Transverse colon (tissue), 4 donors: Measurements from ENCODE around the gene SLMAP. TPM values are rescaled to one million over a fixed set of nuclear protein-coding genes. Genes with fewer than 3 reads are reported as not detected.

Experiments
- DNase-seq: peaks from one replicate; pipeline ENCODE4 v3.0.0-alpha.2; 2019
- H3K27ac ChIP-seq, 4 donors: fragments of 200-600 bp; sonication (generic); 2 replicates each; pipeline ENCODE4 v1.5.1; 2016 to 2018; ENCODE audit warnings: inconsistent platforms in 4 of 4
- H3K27me3 ChIP-seq: fragments of 200-600 bp; sonication (generic); 2 replicates; pipeline ENCODE4 v1.5.1; 2017; ENCODE audit warnings: inconsistent platforms
- H3K36me3 ChIP-seq, 4 donors: fragments of 200-600 bp; sonication (generic); 2 replicates each; pipeline ENCODE4 v1.5.1; 2017 to 2019; ENCODE audit warnings: inconsistent platforms in 4 of 4
- H3K4me1 ChIP-seq, 4 donors: fragments of 200-600 bp; sonication (generic); 2 replicates each; pipeline ENCODE4 v1.5.1; 2017 to 2020; ENCODE audit warnings: inconsistent platforms in 4 of 4
- H3K4me3 ChIP-seq, 4 donors: fragments of 200-600 bp; sonication (generic); 1 replicate in 1 of 4; 2 replicates in 3 of 4; pipeline versions ENCODE4 v1.5.1 to v1.6.1; 2017 to 2019; ENCODE audit warnings: inconsistent platforms in 4 of 4
- H3K9me3 ChIP-seq, 2 donors: fragments of 200-600 bp; sonication (generic); 2 replicates each; pipeline ENCODE4 v1.5.1; 2017 to 2019; ENCODE audit warnings: inconsistent platforms in 2 of 2
- EP300 ChIP-seq: sonication (generic); formaldehyde crosslinking; IDR thresholded peaks from one replicate; pipeline ENCODE4 v1.6.1; 2017; ENCODE audit warnings: antibody characterized with exemption, low read depth
- POLR2A ChIP-seq: fragments of 450-650 bp; IDR thresholded peaks from one replicate; pipeline ENCODE4 v1.6.1; 2016; ENCODE audit warnings: antibody characterized with exemption, mild to moderate bottlenecking, moderate library complexity
- POLR2AphosphoS5 ChIP-seq, 3 donors: sonication (generic); formaldehyde crosslinking; IDR thresholded peaks; one replicate each; pipeline ENCODE4 v1.6.1; 2016; ENCODE audit warnings: antibody characterized with exemption in 3 of 3
- WGBS, 2 donors: methylation state at CpG; one replicate each; pipeline ENCODE4 v1.1.5; 2018; ENCODE audit warnings: low coverage in 1 of 2; 5-methylcytosine and 5-hydroxymethylcytosine counted together
- in situ Hi-C, 4 donors: fragments of 200-750 bp; cut with MboI; loops; one replicate each; pipeline versions ENCODE4 v1.15.0 to v1.15.1; 2017; ENCODE audit warnings: low sequenced_read_pairs in 3 of 4, low pct_ligation_motif_present in 1 of 4, low pct_unique_long_range_greater_than_20kb in 1 of 4
- intact Hi-C: fragments of 100-400 bp; cut with DNase I; formaldehyde crosslinking; loops from one replicate; pipeline ENCODE4 v1.15.1; 2023; ENCODE audit warnings: low total_unique reads
- total RNA-seq, 4 donors: library from RNA; depleted of rRNA; stranded (reverse); fragments of >200 nt; gene quantifications; one replicate each; pipeline ENCODE4 v1.1.0, GENCODE V29; 2016
- TF ChIP-seq, protein P1 (sequence below), 5 experiments: fragments of 200-600 bp in 3 of 5; fragments of 450-650 bp in 2 of 5; sonication (generic) in 3 of 5; IDR thresholded peaks; 1 replicate in 2 of 5; 2 replicates in 3 of 5; pipeline ENCODE4 v1.5.1; 2016 to 2017; ENCODE audit warnings: antibody characterized with exemption in 5 of 5, inconsistent platforms in 3 of 5, mild to moderate bottlenecking in 2 of 5, moderate library complexity in 1 of 5

Gene SLMAP
- total RNA-seq, 4 donors from 2014 or later = 111 to 162 (median 119) TPM

DNA sequence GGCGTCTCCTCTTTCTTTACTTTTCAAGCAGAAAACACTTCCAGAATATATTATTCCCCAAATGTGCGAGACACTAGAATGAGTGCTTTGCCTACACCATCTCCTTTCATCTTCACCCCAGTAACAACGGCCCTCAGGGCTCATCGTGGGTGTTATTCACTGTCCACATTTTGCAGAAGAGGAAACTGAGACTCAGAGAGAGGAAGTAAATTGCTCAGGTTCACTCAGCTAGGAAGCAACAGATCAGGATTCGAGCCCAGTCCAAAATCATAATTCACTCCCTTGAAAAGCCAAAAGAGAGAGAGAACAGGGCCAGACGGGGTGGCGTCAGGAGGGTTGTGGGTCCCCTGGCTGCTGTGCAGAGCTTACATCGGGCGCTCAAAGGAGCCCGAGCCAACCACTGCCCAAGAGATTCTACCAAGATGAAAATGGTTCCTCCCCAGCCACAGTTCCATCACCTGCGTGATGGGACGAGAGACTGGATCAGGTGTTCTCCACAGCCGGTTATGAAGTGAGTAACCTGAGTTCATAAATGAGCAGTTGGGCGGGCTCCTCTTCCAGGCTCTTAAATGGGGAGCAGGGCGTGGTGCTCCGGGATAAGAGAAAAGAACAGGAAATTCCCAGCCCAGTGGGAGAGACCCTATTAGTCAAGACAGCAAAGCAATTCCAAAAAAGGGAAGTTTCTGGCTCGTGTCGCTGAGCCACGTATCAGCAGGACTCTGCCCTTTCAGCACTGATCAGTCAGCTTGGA is 203.5 kb downstream of the SLMAP start:
- no peaks in the 10 kb centered on the region for H3K9me3 ChIP-seq
- H3K4me3 ChIP-seq = no peak overlapping the region
- intact Hi-C loops (no loop called here), in situ Hi-C loops (no loop called here)
- no peak for TF ChIP-seq POLR2AphosphoS5 (IDR thresholded peaks at IDR 0.05)
- TF ChIP-seq, protein P1, sequence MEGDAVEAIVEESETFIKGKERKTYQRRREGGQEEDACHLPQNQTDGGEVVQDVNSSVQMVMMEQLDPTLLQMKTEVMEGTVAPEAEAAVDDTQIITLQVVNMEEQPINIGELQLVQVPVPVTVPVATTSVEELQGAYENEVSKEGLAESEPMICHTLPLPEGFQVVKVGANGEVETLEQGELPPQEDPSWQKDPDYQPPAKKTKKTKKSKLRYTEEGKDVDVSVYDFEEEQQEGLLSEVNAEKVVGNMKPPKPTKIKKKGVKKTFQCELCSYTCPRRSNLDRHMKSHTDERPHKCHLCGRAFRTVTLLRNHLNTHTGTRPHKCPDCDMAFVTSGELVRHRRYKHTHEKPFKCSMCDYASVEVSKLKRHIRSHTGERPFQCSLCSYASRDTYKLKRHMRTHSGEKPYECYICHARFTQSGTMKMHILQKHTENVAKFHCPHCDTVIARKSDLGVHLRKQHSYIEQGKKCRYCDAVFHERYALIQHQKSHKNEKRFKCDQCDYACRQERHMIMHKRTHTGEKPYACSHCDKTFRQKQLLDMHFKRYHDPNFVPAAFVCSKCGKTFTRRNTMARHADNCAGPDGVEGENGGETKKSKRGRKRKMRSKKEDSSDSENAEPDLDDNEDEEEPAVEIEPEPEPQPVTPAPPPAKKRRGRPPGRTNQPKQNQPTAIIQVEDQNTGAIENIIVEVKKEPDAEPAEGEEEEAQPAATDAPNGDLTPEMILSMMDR (IDR thresholded peaks at IDR 0.05) = no peak
- no peak for TF ChIP-seq EP300
- no peak for TF ChIP-seq POLR2A
- H3K27ac ChIP-seq = peak overlapping the region; percentile 69 to 81 (median 75)
- H3K36me3 ChIP-seq = no peaks in the 10 kb centered on the region
- WGBS, 2 donors = 48% methylated on average over 6 to 19 of the region's 19 CpGs
- no peaks in the 10 kb centered on the region for H3K27me3 ChIP-seq
- peaks cover 12 to 47% (median 19%) of the 10 kb centered on the region in 4 donors for H3K4me1 ChIP-seq
- DNase-seq = no peak

DNA sequence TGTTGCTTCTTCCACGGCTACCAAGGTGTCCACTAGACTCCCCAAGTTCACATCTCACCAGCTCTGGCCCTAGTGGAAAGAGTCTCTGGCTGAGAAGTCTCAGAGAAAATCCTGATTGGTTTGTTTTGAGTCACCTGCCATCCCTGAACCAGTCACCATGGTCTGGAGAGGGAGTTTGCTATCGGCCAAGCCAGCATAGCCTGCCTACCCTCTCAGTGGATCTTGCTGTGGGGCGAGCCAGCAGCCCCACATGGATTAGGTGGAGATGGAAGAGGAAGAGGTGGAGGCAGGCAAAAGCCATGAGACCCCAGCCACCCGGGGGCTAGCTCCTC is 204.0 kb downstream of the SLMAP start:
- TF ChIP-seq POLR2AphosphoS5 (IDR thresholded peaks at IDR 0.05) (no peak), POLR2A (no peak), EP300 (no peak)
- TF ChIP-seq, protein P1 (IDR thresholded peaks at IDR 0.05) = no peak
- intact Hi-C loops (no loop called here), in situ Hi-C loops (no loop called here)
- H3K36me3 ChIP-seq = no peaks in the 10 kb centered on the region
- peaks cover 12 to 47% (median 19%) of the 10 kb centered on the region in 4 donors for H3K4me1 ChIP-seq
- H3K27me3 ChIP-seq = no peaks in the 10 kb centered on the region
- DNase-seq = no peak
- no peaks in the 10 kb centered on the region for H3K9me3 ChIP-seq
- peak overlapping the region; percentile 69 to 81 (median 75) for H3K27ac ChIP-seq
- 78% methylated on average over 4 of the region's 4 CpGs; no CpG with 5 or more reads in 1 of the 2 donors for WGBS, 2 donors
- H3K4me3 ChIP-seq = no peak overlapping the region

DNA sequence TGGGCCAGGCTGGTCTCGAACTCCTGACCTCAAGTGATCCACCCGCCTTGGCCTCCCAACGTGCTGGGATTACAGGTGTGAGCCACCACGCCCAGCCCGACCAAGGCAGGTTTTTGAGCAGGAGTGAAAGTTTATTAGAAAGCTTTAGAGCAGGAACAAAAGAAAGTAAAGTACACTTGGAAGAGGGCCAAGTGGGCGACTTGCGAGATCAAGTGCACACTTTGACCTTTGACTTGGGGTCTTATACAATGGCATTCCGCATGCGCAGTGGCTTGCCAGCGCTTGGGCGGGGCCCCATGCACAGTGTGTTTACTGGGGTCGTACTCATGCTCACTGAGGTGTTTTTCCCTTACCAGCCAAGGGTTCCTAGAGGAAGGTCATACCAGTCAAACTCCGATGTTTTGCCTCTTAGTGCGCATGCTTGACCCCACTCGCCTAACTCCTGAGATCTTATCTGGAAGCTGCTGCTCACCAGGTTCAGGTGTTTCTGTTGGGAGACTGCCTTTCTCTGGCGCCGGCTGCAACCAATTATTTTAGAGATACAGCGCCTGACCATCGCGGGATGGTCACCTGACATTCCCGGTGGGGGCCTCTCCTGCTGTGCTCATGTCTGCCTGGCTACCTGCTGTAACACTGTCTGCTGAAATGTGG is 205.2 kb downstream of the SLMAP start:
- intact Hi-C loops (no loop called here), in situ Hi-C loops (no loop called here)
- no peak overlapping the region for H3K4me3 ChIP-seq
- no peaks in the 10 kb centered on the region for H3K36me3 ChIP-seq
- peak; percentile 70 for DNase-seq
- H3K27me3 ChIP-seq = no peaks in the 10 kb centered on the region
- WGBS, 2 donors = 56% methylated on average over 21 of the region's 21 CpGs; no CpG with 5 or more reads in 1 of the 2 donors
- no peaks in the 10 kb centered on the region for H3K9me3 ChIP-seq
- peaks cover 12 to 47% (median 19%) of the 10 kb centered on the region in 4 donors for H3K4me1 ChIP-seq
- H3K27ac ChIP-seq = peak overlapping the region; percentile 69 to 81 (median 75)
- TF ChIP-seq POLR2A (no peak), POLR2AphosphoS5 (IDR thresholded peaks at IDR 0.05) (peak in 2 of 3 donors; percentile 29 to 43), EP300 (no peak)

DNA sequence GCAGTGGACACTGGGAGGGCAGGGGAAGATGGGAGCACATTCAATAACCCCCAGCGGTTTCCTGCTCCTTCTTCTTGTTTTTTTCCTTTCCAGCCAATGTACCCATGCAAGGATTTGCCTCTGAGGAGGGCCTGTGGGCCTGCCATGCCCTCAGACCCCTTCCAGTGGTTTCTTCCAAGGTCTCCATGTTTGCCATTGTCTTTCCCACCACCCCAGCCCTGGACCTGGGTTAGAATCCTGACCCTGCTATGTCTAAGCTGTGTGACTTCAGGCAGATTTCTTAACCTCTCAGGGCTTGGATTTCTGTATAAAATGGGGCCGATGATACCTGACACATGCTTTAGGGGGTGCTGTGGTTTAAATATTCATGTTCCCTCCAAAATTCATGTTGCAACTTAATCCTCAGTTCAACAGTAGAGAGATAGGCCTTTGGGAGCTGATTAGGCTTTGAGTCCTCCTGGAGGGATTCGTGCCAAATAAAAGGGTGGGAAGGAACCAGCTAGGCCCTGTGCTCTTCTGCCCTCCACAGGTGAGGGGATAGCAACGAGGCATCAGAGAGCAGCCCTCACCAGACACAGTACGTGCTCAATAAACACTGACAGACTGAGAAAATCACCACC is 205.8 kb downstream of the SLMAP start:
- Histone ChIP-seq H3K4me3 (no peak overlapping the region), H3K27ac (peak overlapping the region; percentile 69 to 81 (median 75)), H3K9me3 (no peaks in the 10 kb centered on the region), H3K36me3 (no peaks in the 10 kb centered on the region), H3K27me3 (no peaks in the 10 kb centered on the region), H3K4me1 (peaks cover 14 to 47% (median 17%) of the 10 kb centered on the region in 4 donors)
- no peak for TF ChIP-seq POLR2A
- TF ChIP-seq, protein P1 (IDR thresholded peaks at IDR 0.05) = peak; percentile 22 to 65 (median 31)
- intact Hi-C loops = no loop called here
- WGBS, 2 donors = 70 to 93% methylated on average over 2 to 5 of the region's 5 CpGs
- in situ Hi-C loops = no loop called here
- DNase-seq = no peak
